Testis (tissue), 2 donors: ENCODE measurements around the gene STK35.

Experiments
- CTCF ChIP-seq, 3 experiments: fragments of 450-650 bp in 2 of 3; fragments of 200-600 bp in 1 of 3; sonication (generic) in 1 of 3; IDR thresholded peaks; one replicate each; pipeline ENCODE4 v1.5.1; 2016 to 2019; ENCODE audit warnings: antibody characterized with exemption in 3 of 3, mild to moderate bottlenecking in 2 of 3, moderate library complexity in 1 of 3
- POLR2A ChIP-seq: fragments of 450-650 bp; IDR thresholded peaks from one replicate; pipeline ENCODE4 v1.6.1; 2017; ENCODE audit warnings: antibody characterized with exemption, mild to moderate bottlenecking, moderate library complexity

GRCh38 chr20:2152317-2152716, 50.7 kb downstream of the STK35 start:
- TF ChIP-seq CTCF (IDR thresholded peaks at IDR 0.05): no peak
- TF ChIP-seq POLR2A: no peak
